ENCODE results near the gene NOC2L.

Gene NOC2L

GRCh38 chr1:914891-915280 is 44.2 kb downstream of the NOC2L start:
- TF ChIP-seq, protein P1, sequence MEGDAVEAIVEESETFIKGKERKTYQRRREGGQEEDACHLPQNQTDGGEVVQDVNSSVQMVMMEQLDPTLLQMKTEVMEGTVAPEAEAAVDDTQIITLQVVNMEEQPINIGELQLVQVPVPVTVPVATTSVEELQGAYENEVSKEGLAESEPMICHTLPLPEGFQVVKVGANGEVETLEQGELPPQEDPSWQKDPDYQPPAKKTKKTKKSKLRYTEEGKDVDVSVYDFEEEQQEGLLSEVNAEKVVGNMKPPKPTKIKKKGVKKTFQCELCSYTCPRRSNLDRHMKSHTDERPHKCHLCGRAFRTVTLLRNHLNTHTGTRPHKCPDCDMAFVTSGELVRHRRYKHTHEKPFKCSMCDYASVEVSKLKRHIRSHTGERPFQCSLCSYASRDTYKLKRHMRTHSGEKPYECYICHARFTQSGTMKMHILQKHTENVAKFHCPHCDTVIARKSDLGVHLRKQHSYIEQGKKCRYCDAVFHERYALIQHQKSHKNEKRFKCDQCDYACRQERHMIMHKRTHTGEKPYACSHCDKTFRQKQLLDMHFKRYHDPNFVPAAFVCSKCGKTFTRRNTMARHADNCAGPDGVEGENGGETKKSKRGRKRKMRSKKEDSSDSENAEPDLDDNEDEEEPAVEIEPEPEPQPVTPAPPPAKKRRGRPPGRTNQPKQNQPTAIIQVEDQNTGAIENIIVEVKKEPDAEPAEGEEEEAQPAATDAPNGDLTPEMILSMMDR (IDR thresholded peaks at IDR 0.05; ENCODE audit: low read depth, low read length), result no peak
- in situ Hi-C loops (cut with HindIII; ENCODE audit: low sequenced_read_pairs), result no loop called here
- no peak for DNase-seq (ENCODE audit: low read depth, low spot score)
- no peak overlapping the region for H3K4me3 ChIP-seq (ENCODE audit: low read depth, low read length)

- in situ Hi-C loops (cut with HindIII; ENCODE audit: low sequenced_read_pairs), result no loop called here
- TF ChIP-seq, protein P1 (IDR thresholded peaks at IDR 0.05; ENCODE audit: low read depth, low read length), result no peak
- no peak for DNase-seq (ENCODE audit: low read depth, low spot score)
- no peak overlapping the region for H3K4me3 ChIP-seq (ENCODE audit: low read depth, low read length)
Measured at GRCh38 chr1:914131-914890, 44.7 kb downstream of the NOC2L start.

DNA sequence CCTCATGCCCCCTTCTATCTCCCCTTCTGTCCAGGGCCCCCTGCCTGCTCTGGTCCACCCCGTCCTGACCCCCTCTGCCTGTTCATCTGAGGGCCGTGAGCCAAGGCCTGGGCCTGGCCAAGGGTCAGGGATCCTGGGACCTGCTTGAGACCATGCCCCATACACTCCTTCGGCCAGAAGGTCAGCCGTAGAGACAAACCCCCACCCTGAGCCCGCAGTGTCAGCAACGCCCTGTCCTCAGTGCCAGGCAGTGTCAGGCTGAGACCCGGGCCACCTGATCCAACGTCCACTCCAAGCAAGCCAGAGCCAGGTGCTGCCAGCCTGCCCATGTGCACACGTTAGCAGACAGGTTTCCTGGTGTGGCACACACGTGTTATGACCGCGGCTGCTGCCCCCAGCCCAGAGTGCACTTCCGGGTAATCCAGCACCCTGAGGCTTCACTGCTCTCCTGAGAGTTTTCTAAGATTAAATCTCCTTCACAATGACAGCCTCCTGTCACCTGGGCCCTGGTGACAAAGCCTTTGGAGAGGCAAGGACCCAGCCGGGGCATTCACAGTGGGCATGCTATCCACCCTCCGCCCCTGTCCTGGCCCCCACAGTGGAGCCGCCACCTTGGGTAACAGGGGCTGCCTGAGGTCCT is 45.4 kb downstream of the NOC2L start:
- no peak for DNase-seq (ENCODE audit: low read depth, low spot score)
- TF ChIP-seq, protein P1 (IDR thresholded peaks at IDR 0.05; ENCODE audit: low read depth, low read length), result no peak
- in situ Hi-C loops (cut with HindIII; ENCODE audit: low sequenced_read_pairs), result no loop called here
- no peak overlapping the region for H3K4me3 ChIP-seq (ENCODE audit: low read depth, low read length)

GRCh38 chr1:912740-913301 is 46.2 kb downstream of the NOC2L start:
- in situ Hi-C loops (cut with HindIII; ENCODE audit: low sequenced_read_pairs), result no loop called here
- TF ChIP-seq, protein P1 (IDR thresholded peaks at IDR 0.05; ENCODE audit: low read depth, low read length), result peak; percentile 35
- no peak overlapping the region for H3K4me3 ChIP-seq (ENCODE audit: low read depth, low read length)
- no peak for DNase-seq (ENCODE audit: low read depth, low spot score)

DNA sequence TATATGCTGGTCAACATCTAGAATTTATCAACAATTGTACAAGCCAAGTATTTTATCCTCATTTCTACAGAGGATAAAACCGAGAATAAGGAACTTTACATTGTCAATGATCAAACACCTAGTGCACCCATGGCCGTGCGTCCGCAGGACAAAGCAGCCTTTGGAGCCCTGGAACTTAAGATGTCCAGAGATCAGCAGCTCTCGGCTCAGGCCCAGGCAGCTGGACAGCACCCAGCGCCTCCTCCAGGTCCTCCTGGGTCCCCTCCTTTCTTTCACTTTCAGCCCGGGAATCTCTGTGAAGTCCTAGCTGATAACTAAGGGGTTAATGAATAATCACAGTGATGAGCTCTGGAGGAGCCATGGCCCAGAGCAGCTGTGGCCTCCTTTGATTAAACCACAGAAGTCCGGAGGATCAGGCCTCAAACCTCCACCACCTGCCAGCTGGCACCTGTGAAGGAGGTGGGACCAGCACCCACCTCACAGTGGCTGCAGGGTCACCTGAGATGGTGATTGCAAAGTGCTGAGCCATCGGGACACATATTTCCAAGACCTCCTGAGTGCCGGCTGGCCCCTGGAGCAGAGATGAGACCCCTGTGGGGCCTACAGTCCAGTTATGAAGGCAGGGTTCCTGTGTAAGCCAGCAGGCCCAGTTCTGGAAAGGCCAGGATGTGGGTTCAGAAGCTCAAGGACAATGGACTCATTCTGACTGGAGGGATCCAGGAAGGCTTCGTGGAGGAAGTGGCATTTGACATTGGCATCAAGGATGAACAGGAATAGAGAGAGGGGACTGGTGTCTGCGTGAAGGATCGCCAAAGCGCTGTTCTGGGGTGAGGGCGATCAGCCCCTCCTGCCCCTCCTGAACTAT is 46.9 kb downstream of the NOC2L start:
- DNase-seq (ENCODE audit: low read depth, low spot score), result no peak
- no peak overlapping the region for H3K4me3 ChIP-seq (ENCODE audit: low read depth, low read length)
- TF ChIP-seq, protein P1 (IDR thresholded peaks at IDR 0.05; ENCODE audit: low read depth, low read length), result no peak
- in situ Hi-C loops (cut with HindIII; ENCODE audit: low sequenced_read_pairs), result no loop called here

All from astrocyte of the spinal cord (primary cell).